ENCODE results near the gene PPP1R3F.

Gene PPP1R3F, protein sequence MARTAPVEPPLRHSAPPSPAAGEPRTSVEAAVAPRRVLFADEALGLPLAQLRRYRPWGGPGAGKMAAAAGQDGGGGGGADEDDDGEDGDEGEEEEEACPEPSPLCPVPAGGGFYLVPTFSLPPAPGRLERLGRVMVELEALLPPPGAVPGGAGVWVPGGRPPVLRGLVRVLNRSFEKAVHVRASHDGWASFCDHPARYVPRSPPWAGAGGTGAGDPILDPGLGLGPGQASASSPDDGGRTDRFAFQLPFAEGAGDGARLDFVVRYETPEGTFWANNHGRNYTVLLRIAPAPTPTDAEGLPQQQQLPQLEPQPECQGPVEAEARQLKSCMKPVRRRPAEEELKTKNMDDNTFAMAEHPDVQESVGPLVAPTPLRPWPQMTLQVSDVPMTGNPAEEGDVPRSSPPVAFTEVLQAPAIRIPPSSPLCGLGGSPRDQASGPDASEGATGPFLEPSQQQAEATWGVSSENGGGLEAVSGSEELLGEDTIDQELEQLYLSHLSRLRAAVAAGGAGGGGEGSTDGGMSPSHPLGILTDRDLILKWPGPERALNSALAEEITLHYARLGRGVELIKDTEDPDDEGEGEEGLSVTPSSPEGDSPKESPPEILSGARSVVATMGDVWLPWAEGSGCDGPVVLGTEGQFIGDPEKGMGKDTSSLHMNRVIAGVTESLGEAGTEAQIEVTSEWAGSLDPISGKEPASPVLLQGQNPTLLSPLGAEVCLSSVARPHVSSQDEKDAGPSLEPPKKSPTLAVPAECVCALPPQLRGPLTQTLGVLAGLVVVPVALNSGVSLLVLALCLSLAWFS

DNA sequence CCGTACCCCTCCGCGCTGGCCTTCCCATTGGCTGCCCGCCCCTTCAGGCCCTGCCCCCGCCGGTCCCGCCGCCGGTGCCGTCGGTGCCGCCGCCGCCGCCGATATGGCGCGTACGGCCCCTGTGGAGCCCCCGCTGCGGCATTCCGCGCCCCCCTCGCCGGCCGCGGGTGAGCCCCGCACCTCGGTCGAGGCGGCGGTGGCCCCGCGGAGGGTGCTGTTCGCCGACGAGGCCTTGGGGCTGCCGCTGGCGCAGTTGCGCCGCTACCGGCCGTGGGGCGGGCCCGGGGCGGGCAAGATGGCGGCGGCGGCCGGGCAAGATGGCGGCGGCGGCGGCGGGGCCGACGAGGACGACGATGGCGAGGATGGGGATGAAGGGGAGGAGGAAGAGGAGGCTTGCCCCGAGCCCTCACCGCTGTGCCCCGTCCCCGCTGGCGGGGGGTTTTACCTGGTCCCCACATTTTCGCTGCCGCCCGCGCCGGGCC, at the start of gene PPP1R3F:
PPP1R3F (plus strand) TSS at position 27 of the 482 bp plus-strand sequence; CDS start at position 104, 77 bp downstream.
- DNase-seq: no peak

DNA sequence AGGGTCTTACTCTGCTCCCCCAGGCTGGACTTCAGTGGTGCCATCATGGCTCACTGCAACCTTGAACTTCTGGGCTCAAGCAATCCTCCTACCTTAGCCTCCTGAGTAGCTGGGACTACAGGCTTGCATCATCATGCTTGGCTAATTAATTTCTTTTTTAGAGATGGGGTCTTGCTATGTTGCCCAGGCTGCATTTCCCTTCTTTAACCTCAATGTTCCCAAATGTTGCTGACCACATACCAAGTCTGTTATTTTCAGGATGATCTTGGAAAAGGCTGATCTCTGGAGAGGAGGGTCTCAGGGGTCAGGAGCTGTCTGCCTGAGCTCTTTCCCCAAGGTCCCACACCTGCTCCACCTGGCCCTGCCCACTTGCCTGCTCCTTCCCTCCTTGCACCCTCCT, 49.5 kb upstream of the PPP1R3F start:
- DNase-seq: no peak

DNA sequence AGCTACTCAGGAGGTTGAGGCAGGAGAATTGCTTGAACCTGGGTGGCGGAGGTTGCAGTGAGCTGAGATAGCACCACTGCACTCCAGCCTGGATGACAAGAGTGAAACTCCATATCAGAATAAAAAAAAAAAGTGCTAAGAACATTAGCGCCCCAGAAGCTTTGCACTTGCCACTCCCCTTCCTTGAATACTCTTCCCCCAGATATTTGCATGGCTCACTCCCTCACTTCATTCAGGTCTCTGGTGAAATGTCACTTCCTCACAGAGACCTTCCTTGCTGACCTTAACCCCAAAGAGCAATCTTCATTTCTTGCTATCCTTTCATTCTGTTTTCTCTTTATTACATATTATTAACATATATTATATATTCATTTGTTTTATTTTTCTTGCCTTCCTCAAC, 47.7 kb upstream of the PPP1R3F start:
- no peak for DNase-seq

DNA sequence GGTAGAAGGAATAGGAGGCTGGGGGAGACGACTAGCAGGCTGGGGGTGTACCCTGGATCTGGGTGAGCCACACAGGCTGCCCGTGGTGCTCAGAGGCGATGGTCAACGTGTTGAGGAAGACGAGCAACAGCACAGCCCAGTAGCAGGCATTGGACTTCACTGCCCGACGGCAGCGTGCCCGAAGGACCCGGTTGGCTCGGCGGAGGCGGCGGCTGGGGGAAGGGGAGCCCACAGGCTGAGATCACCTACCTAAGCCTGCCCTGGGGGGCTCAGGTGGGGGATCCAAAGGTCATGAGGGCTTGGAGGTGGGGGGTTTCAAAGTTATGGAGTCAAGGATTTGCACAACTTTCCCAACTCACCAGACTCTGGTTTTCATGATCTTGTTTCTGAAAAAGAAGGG, 43.7 kb upstream of the PPP1R3F start:
- no peak for DNase-seq

DNA sequence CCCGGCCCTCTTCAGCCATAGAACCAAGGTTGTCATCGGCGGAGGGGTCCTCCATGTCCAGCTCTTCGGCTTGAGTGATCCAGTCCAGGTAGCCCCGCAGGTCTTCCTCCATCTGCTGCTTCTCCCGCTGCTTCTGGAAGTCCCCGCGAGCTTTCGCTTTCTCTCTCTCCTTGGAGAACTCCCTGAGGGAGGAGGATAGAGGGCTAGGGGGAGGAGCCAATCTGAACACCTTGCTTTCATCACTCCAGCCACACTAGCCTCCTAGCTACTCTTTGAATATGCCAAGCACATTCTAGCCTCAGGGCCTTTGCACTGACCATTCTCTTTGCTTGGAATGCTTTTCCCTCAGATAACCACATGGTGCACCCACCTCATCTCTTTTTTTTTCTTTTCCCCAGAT, 42.6 kb upstream of the PPP1R3F start:
- DNase-seq: no peak

DNA sequence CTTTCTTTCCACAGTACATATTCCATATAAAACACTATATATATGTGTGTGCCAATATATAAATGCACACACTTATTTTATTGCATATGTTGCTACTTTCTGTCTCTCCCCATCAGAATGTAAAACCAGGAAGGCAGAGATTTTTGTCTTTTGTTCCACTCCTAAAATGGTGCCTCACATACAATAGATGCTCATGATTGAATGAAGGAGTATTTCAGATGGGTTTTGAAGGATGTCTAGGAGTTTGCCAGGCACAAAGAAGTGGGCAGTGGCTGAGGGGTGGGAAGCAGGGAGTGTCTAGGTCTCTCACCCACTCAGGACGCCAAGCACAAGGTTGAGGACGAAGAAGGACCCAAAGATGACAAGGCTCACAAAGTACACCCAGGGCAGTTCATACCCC, 41.9 kb upstream of the PPP1R3F start:
- DNase-seq: no peak

DNA sequence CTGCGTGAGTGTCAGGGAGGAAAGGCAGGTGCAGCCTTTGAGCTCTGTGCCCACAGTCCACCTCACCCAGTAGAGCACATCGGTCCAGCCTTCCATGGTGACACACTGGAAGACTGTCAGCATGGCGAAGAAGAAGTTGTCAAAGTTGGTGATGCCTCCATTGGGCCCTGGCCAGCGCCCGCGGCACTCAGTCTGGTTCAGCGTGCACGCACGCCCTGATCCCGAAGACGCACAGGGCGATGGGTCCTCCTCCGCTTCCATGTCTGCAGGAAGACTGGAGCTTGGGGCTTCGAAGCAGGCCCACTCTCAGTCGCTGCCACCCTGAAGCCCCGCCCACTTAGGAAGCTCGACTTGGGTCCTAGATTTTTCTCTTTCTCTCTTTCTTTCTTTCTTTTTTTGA, 41.4 kb upstream of the PPP1R3F start:
- no peak for DNase-seq

DNA sequence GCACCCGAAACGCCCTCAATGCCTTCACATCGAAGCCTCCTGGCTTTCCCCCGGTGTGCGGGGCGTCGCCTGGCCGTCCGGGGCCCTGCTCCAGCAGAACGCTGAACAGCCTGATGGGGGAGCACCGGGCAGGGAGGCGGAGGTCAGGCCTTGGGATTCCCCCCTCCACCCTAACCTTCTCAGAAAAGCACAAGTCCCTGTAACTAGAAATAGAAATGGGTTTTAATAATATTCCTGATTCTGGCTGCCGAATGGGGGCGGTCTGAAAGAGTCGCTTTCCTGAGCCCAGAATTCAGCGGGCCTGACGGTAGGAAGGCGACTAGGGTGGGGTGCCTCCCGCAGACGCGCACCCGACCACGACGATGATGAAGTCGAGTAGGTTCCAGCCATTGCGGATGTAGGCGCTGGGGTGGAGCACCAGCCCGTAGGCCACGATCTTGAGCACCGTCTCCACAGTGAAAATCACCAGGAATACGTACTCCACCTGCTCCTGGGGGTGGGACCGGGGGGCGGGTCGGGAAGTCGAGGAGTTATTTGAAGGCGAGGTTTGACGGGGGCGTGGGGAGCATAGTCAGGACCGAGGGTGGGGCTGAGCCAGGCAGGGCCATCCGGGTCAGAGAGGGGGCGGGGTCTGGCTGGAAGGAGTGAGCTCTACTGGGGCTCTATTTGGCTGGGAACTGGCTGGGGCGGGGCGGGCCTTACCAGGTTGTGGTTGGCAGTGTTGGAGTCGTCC, 38.9 kb upstream of the PPP1R3F start:
- DNase-seq: peak in 1 of 2 experiments; percentile 57

DNA sequence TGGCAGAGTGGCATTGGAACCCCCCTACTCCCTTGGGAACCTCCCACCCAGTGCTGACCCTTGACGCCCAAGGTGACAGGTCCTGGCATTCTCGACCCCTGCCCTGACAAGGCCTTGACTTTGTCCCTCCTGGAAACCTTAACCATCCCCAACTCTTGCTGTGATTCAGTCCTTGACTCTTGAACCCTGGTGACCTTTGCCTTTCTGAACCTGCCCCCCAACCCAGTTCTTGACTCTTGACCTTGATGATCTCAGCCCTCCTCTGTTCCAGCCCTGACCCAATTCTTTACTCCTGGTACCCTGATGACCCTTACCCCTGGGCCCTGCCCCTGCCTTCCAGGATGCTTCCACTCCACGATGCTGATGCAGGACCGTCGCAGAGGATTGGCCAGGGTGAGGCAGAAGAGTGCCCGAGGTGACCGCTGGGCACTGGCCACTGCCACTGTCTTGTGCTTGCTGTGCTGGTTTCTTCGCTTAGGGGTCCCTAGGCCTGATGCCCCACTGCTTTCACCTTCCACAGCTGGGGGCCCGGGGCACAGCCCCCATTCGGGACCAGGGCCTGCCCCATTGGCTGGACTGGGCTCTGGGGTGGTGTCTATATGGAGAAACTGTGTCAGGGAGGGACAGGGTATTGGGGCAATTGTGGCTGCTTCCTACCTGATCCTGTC, 38.1 kb upstream of the PPP1R3F start:
- no peak for DNase-seq

DNA sequence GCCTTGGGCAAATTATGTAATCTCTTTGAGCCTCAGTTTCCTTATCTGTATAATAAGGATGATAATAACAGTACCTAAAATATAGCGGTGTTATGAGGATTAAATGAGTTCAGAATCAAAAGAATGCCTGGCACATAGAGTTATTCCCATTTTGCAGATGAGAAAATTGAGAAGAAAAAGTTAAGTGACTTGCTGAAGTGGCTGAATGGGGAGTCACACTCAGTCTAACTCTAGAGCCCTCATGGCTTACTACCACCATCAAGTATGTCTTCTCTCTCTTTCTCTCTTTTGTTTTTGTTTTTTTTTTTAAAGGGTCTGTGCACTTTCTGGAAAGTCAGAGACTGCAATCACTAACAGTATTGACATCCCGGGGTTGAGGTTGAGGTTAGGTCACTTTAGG, 37.1 kb upstream of the PPP1R3F start:
- no peak for DNase-seq

DNA sequence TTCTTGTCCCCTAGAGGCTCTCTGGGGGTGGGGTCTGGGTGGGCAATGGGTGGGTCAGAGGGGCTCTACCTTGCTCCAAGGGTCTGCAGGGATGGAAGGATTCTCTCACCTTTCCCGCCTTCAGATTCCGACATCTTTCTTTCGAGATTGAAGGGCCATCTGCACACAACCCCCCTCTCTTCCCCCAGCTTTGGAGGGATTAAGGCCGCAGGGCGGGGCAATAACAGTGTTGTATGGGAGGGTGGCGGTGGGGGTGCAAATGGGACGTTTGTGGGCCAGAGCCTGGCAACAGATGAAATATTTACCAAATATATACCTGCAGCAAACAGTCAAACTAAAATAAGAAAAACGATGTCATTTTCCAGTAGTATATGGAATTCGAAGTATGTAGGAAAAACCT, 36.4 kb upstream of the PPP1R3F start, which contains the start of gene CACNA1F:
CACNA1F (minus strand) TSS at position 165 of the 400 bp plus-strand sequence; CDS start at position 134, 31 bp downstream.
- no peak for DNase-seq

DNA sequence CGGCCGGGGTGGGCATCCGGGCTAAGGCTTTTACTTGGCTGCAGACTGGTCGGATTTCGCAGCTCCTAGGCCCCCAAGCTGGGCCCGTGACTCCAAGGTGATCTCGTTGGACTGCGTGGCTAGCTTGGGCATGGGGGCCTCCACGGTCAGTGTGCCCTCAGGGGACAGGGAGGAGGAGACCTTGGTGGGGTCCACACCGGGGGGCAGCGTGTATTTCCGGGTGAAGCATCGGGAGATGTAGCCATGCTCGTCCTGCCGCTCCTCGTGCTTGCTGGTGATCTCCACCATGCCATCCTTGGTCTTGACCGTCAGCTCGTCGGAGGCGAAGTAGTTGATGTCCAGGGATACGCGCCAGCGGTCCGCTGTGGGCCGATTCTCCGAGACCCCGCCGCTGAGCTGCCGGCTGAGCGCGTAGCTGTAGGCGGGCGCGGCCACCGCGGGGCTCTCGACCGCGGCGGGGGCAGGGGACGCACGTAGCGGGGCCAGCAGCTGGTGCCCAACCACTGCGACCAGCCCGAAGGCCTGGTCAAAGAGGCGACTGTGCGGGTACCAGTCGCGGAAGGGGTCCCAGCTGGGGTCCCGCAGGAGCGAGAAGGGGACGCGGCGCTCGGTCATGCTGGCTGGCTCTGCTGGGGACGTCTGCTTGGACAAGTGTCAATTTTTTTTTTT, 35.6 kb upstream of the PPP1R3F start:
- no peak for DNase-seq

DNA sequence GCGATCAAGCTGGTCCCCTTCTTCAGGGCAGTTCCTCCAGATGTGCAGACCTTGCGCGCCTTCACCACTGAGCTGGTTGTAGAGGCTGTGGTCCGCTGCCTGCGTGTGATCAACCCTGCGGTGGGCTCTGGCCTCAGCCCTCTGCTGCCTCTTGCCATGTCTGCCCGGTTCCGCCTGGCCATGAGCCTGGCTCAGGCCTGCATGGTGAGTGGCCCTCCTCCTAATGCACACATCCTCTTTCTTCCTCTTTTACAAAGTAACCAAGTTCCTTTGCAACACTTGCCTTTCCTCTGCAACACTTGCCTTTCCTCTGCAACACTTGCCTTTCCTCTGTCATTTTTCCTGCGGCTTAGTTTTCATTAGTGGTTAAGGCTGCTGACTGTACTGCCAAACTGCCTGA, 32.5 kb upstream of the PPP1R3F start:
- DNase-seq: no peak

DNA sequence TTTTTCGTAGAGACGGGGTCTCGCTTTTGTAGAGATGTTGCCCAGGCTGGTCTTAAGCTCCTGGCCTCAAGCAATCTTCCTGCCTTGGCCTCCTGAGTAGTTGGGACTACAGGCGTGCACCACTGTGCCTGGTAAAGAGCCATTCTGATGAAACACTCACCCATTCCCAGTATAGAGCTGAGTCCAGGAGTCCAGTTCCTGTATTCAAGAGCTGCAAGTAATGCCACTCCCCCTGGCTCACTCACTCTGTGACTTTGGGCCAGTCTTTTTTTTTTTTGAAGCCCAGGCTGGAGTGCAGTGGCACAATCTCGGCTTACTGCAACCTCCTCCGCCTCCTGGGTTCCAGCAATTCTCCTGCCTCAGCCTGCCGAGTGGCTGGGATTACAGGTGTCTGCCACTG, 30.9 kb upstream of the PPP1R3F start:
- DNase-seq: no peak

DNA sequence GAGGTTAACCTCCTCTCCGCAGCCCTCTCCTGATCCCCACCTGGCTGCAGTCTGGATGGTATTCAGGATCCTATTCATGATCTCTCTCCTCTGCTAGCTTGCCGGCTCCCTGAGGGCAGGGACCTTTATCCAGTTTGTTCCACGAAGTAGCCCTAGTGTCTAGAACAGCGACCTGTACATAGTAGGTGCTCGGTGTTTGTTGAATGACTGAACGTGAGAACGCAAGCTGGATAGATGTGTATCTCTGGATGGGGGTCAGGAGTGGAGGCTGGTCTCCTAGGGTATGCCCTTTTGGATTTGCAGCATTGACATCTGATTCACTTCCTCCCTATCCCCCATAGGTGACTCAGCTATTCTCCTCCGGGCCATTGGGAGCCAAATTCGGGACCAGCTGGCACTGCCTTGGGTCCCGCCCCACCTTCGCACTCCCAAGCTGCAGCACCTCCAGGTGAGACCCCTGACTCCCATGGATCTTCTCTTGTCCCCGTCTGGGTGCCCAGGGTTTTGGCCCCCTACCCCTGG, 27.0 kb upstream of the PPP1R3F start:
- DNase-seq: no peak

DNA sequence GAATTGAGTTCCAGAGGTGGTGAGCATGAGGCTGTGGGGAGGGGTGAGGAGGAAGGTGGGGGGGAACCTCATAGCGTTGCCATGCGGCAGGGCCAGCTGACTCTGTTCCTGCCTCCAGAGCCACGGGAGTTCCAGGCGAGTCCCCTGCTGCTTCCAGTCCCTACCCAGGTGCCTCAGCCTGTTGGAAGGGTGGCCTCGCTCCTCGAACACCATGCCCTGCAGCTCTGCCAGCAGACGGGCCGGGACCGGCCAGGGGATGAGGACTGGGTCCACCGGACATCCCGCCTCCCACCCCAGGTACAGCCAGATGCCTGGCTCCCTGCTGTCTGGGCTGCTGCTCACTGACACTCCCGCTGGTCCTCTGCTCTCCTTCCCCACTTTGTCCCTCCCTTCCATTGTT, 26.4 kb upstream of the PPP1R3F start:
- DNase-seq: no peak

DNA sequence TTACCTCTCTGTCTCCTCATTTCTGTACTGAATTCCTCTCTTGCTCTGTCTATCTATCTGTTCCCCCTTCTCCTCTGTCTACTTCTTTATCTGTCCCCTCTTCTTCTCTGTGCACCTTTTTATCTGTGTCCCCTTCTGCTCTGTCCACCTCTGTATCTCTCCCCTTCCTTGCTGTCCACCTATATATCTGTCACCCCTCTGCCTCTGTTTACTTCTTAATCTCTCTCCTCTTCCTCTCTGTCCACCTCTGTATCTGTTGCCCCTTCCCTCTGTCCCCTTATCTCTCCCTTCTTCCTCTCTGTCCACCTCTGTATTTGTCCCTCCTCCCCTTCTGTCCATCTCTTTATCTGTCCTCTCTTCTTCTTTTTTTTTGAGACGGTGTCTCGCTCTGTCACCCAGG, 25.4 kb upstream of the PPP1R3F start:
- DNase-seq: no peak

DNA sequence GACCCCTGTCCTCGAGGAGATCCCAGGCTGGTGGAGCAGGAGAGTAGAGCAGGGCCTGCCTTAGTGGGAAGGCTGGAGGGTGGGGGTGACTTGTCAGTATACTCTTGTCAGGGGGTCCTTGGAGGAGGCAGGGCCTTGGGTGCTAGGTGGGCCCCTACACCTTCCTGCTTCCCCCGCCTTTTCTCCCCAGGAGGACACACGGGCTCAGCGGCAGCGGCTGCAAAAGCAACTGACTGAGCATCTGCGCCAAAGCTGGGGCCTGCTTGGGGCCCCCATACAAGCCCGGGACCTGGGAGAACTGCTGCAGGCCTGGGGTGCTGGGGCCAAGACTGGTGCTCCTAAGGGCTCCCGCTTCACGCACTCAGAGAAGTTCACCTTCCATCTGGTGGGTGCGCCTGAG, 23.1 kb upstream of the PPP1R3F start:
- no peak for DNase-seq

DNA sequence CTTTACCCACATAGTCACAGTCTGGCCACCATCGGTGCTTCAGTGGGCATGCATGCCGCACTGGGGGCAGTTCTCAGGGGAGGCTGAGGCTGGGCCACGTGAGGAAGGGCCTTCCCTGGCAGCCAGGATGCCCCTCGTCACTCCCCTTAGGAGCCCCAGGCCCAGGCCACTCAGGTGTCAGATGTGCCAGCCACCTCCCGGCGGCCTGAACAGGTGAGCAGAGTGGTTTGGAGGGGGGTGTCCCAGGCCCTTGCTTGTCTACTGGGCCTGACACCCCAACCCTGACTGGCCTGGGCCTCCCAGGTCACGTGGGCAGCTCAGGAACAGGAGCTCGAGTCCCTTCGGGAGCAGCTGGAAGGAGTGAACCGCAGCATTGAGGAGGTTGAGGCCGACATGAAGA, 22.2 kb upstream of the PPP1R3F start:
- DNase-seq: no peak

DNA sequence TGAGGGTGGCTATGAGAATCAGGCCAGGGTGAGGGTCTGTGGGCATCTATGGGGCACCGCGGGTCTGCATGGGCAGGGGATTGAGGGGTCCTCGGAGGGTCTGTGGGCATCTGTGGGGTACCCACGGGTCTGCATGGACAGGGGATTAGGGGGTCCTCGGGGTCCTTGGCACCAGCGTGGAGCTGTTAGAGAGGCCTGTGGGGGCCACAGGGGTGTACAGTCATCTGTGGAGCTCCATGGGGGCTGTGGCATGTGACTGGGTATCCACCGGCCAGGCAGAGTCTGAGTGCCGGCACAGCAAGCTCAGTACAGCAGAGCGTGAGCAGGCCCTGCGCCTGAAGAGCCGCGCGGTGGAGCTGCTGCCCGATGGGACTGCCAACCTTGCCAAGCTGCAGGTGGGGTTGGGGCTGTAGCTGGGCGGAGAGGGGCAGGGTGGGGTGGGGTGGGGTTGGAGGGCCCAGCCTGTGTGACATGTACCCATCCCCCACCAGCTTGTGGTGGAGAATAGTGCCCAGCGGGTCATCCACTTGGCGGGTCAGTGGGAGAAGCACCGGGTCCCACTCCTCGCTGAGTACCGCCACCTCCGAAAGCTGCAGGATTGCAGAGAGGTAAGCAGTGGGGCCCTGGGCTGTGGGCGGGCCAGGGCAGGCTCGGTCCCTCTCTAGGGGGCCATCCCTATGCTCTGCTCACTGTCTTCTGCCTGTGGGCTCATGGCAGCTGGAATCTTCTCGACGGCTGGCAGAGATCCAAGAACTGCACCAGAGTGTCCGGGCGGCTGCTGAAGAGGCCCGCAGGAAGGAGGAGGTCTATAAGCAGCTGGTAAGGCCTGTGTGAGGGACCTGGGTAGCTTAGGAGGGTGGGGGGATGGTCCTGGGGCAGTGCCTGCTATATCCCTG, 21.4 kb upstream of the PPP1R3F start:
- no peak for DNase-seq

DNA sequence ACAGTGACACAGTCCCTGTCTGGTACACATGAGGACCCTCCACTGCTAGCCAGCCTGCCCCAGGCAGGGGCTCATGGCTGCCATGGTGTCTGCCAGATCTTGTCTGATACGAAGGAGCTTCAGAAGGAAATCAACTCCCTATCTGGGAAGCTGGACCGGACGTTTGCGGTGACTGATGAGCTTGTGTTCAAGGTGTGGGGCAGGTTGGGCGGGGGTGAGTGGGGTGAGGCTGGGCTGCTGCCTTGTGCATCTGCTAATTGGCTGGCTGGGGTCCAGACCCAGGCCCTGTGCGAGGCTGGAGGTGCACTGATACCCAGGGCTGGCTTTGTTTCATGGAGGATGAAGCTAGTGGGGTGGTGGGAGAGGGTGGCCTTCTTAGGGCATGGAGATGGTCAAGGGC, 20.5 kb upstream of the PPP1R3F start:
- no peak for DNase-seq

All from NCI-H526 (cell line).